ENCODE measurements around the gene OR2F2.

- TF ChIP-seq CTCF (IDR thresholded peaks at IDR 0.05; ENCODE audit: low read length) (no peak), EZH2 (optimal IDR thresholded peaks at IDR 0.05; ENCODE audit: low read depth, low read length) (no peak)
These were observed 10.2 kb upstream of the OR2F2 start for GRCh38 chr7:143924851-143925250.

All from MM.1S (cell line).